SH-SY5Y (cell line): ENCODE data around the gene CLIC4.

ENCODE experiments used
- GATA2 ChIP-seq: IDR thresholded peaks from 2 replicates; pipeline ENCODE4 v1.6.1; 2011; ENCODE audit warnings: mild to moderate bottlenecking, low read depth, low read length
- GATA3 ChIP-seq: IDR thresholded peaks from 2 replicates; pipeline ENCODE4 v1.6.1; 2011; ENCODE audit warnings: low read depth, mild to moderate bottlenecking, low read length, moderate library complexity

CLIC4 gene

DNA sequence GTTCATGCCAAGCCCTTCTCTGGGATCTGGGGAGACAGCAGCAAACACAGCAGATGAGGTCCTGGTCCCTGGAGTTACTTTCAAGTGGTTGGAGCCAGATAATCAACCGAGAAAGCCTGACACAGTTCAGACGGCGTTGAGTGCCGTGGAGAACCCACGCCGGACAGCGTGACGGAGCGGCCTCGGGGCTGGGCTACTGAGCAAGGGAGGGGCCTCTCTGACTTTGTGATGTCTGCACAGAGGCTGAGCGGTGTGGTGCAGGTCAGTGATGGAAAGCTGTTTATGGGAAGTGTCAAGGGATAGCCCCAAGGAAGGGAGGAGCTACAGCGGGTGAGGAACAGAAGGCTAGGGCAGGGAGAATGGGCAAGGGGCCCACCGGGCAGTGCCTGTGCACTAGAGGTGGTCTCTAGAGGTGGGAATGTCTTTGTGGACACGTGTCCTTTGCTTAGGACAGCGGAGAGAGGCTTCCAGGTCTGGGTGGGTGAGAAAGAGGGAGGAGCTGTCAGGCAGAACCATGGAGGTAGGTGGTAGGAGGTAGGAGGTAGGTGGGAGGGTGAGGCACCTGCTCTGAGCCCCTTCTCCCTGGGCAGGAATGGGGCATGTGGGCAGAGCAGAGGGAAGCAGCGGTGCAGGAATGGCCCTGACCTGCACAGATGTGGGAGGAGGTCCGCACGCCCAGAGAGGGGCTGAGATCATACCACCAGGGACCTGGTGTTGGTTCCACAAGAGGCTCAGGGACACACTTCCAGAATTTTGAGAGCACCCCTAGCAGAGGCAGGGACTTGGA lies 122.0 kb downstream of the CLIC4 start:
- TF ChIP-seq GATA3 (no peak), GATA2 (no peak)

DNA sequence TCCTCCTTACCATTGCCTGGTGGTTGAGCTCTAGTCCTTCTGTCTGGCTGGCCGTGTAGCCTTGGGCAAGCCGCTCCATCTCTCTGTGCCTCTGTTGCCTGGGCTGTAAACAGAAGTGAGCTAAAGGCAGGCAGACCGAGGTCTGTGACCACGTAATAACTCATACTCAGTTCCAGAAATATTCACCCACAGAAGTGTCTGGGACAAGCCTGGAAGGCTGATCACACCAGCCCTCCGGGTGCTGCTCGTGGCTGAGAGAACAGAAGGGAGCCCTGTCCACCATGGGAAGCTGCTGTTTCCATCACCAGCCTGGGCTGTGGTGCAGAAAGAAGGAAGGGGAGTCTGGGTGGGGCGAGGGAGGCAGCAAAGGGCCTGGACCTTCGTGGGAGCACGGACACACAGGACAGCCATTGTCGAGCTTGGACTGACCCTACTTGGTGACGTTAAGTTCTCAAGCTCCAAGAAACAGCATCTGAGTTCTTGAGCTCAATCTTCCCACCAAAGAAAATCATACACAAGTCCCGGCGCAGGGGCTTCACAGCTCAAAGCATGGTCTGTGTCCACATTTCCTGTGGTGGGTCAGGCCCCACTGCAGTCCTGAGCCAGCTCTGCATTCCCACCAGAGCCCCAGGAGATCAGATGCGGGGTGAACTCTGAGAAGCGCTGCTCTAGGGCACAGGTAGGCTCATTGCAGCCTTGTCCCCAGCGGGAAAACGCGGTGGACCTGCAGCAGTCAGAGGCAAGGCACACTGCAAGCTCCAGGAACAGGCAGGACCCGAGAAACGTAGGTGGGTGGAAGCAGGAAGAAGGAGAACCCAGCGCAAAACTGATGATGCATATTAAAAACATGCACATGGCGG lies 123.0 kb downstream of the CLIC4 start:
- TF ChIP-seq GATA2 (no peak), GATA3 (no peak)

DNA sequence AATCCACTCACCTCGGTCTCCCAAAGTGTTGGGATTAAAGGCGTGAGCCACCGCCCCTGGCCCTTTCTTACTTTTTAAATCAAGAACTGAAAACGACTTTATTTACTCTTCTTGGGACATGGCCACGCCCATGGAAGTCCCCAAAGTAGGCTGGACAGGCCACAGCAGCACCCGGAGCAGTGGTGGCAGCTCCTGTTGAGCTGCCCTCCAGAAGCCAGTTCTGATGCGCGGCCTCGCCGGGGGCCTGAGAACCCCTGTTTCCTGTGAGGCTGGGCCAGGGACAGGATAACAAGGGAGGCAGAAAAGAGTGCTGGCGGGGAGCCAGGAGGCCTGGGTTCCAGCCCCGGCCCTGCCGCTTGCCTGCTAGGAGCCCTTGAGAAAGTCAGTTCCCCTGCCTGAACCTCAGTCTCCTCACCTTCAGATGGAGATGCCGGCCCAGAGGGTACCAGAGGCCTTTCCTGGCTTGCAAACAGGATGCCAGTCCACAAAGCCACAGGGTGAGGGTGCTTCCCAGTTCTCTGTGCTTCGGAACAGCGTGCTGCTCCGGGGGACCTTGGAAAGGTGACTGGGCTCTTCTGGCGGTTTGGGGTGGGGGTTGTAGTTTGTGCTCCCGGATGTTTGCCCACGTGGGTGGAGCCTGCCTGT lies 125.4 kb downstream of the CLIC4 start:
- TF ChIP-seq GATA3 = no peak
- TF ChIP-seq GATA2 = no peak

DNA sequence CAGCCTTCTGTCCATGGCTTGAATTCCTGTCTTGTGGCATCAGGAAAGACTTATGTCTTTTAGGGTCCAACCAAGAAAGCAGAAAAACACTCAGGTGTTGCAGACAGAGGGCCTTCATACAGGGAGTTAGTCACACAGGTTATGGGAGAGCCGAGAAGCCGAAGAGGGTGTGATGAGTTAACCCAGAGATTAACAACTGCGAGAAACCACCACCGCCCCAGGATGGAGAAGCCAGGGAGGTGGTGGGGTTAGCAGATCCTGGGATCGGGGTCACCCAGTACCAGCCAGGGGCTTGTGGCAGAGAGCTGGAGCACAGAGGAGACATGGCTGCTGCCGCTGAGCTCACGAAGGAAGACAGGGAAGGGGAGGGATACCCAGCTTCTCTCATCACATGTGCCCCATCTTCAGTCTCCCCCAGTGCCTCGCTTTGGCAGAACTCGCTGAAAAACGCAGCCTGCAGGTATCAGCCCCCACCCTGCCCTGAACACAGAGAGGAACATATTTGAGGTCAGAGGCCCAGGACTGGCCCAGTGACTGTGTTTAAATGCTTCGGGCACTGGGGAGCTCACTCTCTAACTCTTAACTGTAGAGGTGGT lies 126.2 kb downstream of the CLIC4 start:
- TF ChIP-seq GATA3 (no peak), GATA2 (no peak)

DNA sequence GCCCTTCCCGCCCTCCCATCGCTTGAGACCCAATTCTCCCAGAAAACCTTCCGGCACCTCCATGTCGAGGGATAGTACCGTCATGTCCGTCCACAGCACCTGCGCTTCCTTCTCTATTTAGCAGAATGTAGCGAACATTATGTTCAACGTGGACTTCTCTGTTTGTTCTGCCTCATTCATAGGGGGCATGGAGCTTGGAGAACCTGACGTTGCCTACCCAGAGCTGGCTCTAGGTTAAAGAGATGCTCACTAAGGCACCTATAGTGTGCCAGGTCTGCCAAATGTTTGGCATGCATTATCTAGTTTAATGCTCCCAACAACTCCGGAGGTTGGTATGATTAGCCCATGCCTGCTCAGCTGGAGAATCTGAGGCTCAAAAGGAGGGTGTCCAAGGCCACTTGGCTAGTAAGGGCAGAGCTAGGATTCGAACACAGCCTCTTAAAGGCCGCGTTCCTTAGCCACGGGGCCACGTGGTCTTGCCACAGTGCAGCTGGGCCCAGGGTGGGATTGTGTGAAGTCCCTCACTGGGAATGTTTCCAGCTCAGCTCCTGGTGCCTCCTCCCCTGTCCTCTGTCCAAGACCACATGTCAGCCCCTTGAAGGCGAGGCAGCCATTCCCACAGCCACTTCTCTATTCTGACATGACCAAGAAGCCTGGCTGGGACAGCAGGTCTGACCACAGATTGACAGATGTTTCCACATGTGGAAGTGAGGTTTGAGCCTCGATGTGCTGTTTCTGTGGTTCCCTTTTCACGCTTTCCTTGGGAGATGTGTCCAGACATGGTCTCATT lies 127.0 kb downstream of the CLIC4 start:
- TF ChIP-seq GATA3 (no peak), GATA2 (no peak)

DNA sequence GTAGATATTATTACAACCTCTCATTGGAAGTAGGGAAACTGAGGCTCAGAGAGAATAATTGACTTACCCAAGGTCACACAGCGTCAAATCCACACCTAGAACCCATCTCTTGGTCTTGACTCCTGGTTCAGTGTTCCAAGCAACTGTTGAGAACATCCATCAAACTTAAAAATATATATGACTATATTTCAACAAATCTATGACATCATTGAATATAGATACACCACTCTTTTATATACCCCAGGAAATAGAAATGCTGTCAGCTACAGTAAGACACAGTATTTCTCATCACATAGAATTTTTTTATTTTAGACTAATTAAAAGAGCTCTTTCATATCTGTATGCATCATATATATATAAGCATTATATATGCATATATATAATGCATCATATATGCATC lies 127.9 kb downstream of the CLIC4 start:
- TF ChIP-seq GATA2 = no peak
- TF ChIP-seq GATA3 = no peak

DNA sequence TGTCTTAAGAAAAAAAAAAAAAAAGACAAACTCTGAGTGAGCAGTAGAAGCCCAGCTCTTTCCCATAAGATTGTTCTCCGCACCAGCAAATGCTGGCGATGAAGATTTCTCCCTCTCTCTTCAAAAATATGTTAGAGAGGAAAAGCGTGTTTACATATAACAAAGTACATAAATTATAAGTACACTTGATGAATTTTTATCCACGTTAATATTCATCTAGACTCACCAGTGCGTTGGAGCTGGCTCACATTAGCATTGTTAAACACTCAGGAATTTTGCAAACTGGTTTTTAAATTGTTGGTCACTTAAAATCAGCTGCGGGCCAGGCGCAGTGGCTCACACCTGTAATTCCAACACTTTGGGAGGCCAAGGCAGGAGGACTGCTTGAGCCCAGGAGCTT lies 128.8 kb downstream of the CLIC4 start:
- no peak for TF ChIP-seq GATA2
- TF ChIP-seq GATA3 = no peak

DNA sequence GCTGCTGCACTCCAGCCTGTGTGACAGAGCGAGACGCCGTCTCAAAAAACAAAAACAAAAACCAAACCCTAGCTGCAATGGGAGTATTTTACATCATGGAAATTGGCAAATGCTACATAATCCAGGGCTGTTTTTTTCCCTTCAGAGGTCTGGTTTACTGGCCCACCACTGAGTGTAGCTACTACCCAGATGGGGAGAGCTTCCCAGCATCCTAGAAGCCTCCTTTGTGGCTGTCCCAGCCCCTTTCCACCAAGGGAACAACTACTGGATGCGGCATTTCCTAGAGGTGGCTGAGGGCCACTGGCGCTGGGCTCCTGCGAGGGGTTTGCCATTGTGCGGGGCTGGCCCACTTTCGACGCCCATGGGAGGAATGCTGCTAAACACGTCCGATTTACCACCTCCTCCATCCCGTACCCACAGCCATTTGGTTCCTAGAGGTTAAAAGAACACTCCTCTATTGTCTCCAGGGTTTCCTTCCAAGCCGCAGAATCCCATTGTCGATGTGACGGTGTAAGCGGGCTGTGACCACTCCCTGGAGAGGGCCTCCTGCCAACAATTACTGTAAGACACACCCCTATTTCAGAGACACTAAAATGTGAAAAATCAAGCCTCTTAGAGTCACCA lies 129.5 kb downstream of the CLIC4 start:
- TF ChIP-seq GATA3 (no peak), GATA2 (no peak)

DNA sequence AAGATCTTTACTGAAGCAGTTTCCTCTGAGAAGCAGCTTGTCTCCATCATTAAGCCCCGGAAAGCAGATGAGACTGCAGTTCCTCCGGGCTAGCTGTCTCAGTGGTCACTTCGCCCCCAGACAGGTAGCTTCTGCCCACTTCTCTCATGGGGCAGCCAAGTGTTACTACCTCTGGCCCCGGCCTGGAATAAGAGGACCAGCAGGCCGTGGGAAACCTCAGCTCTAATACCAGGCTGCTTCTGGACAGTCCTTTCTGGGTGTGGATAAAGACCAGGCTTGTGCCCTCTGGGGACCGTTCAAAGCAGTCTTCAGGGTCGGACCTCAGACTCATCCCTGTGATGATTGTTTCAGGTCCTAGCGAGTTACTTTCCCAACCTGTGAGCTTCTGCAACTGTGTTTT lies 130.0 kb downstream of the CLIC4 start:
- TF ChIP-seq GATA2 = no peak
- TF ChIP-seq GATA3 = no peak

DNA sequence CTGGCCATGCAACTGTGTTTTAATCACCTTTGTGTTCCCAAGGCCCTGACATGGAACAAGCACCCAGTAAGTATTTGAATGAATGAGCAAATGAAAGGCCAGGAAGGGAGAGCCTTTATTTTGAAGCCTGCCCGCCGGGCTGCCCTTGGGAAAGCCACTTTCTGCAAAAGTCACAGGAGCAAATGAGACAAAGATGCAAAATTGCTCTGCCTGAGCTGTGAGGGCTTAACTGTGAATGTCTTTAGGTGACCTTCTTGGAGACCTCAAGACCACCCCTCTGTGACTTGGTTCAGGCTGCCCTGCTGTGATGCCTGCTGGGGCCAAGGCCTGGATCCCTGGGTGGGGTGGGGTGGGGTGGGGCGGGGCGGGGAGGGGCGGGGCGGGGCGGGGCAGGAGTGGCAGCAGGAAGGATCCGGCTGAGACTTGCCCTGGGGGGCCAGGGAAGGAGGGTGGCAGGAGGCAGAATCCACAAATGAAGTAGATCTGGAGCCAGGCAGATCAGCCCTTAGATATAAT lies 130.8 kb downstream of the CLIC4 start:
- no peak for TF ChIP-seq GATA3
- no peak for TF ChIP-seq GATA2

DNA sequence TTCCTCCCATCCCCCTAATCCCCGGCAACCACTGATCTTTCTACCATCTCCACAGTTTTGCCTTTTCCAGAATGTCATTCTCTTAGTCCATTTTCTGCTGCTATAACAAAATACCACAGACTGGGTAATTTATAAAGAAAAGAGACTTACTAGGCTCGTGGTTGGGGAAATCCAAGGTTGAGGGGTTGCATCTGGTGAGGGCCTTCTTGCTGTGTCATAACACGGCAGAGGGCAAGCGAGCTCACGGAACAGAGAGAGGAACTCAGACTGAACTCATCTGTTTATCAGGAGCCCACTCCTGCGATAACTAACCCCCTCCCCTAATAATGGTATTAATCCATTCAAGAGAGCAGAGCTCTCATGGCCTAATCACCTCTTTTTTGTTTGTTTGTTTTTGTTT lies 132.8 kb downstream of the CLIC4 start:
- TF ChIP-seq GATA3 = no peak
- TF ChIP-seq GATA2 = no peak

DNA sequence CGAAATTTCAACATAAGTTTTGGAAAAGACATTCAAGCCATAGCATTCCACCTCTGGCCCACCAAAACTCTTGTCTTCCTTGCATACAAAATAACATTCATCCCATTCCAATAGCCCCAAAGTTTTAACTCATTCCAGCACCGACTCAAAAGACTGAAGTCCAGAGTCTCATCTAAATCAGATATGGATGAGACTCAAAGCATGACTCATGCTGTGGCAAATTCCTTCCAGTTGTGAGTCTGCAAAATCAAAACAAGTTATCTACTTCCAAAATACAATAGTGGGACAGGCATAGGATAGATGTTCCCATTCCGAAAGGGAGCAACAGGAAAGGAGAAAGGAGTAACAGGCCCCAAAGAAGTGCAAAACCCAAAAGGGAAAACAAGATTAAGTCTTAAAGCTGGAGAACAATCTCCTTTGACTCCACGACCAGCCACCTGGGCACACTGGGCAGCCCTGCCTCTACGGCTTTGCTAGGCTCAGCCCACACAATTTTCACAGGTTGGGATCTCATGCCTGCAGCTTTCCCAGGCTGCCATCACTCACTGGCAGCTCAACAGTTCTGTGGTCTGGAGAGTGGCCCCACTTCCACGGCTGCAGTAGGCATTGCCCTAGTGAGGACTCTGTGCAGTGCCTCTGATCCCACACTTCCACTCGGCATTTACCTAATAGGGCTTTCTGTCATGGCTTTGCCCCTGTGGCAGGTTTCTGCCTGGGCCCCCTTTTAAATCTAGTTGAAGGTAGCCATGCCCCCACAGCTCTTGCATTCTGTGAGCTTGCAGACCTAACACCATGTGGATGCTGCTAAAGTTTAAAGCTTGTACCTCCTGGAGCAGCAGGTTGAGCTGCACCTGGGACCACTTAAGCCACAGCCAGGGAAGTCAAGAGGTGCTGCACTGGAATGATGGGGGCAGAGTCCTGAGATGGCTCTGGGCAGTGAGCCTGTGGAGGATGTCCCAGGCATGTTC lies 133.8 kb downstream of the CLIC4 start:
- TF ChIP-seq GATA3 = no peak
- TF ChIP-seq GATA2 = no peak

DNA sequence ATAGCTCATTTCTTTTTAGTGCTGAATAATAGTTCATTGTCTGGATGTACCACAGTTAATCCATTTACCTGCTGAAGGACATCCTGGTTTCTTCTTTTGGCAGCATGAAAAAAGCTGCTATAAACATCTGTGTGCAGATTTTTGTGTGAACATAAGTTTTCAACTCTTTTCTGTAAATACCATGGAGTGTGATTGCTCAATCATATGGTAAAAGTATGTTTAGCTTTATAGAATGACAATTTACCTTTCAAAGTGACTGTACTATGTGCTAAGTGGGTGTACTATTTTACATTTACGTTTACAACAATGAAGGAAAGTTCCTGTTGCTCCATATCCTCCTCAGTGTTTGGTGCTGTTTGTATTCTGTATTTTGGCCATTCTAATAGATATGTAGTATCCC lies 135.8 kb downstream of the CLIC4 start:
- TF ChIP-seq GATA3 (no peak), GATA2 (no peak)
